UCSD-AML1 (cell line): ENCODE data around the gene BUD23.

Source experiments
- DNase-seq: peaks from one replicate; lab custom pipeline; 2025; ENCODE audit not compliant: unreplicated experiment; lab: John Stamatoyannopoulos, UW

Gene BUD23

DNA sequence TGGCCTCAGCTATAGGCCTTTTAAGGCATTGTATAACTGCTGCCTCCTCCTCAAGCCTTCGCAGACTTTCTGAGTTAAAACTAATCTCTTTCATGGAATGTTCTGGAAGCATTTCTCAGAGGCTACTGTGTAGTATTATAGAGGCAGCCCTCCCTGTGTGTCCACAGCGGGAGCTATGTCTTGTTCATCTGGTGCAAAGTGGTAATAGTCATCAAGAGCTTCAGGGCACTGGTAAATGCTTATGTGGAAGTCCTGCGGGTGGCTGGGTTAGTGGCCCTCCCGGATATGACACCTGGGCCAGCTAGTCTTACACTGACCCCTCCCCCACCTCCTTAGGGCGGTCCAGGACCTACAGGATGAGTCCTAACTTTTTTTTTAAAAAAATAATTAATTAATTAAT lies 57.4 kb downstream of the BUD23 start:
- no peak for DNase-seq

DNA sequence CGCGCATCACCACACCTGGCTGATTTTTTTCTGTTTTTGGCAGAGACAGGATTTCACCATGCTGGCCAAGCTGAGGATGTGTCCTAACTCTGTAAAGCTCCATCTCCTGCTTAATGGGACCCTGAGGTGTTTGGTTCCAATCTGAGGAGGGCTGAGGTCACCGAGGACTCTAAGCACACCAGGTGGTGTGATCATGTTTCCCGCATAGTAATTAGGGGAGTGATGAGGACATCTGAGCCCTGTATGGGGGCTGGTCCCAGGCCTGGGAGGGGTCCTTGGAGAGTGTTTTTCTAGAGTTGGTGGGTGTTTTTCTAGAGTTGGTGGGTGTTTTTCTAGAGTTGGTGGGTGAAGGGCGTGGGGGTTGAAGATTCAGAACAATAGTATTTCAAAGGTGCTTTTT lies 58.2 kb downstream of the BUD23 start:
- no peak for DNase-seq

DNA sequence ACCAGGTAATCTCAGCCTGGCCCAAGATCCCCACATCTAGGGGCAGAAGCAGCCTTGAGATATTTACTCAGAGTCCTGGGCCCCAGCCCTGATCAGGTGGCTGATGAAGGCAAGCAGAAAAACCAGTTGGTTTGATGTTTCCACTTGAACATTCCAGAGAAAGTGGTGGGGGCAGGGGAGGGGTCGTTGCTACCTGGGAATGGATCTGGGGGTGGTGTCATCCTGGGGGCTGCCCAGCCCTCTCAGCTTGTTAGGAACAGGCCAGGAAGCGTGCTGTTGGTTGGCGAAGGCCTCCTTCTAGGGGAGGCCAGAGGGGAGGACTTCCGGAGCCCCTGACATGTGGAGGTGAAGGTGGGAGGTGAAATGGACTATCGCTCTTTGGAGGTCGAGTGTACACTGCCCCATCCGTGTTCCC lies 58.9 kb downstream of the BUD23 start:
- DNase-seq, result no peak

DNA sequence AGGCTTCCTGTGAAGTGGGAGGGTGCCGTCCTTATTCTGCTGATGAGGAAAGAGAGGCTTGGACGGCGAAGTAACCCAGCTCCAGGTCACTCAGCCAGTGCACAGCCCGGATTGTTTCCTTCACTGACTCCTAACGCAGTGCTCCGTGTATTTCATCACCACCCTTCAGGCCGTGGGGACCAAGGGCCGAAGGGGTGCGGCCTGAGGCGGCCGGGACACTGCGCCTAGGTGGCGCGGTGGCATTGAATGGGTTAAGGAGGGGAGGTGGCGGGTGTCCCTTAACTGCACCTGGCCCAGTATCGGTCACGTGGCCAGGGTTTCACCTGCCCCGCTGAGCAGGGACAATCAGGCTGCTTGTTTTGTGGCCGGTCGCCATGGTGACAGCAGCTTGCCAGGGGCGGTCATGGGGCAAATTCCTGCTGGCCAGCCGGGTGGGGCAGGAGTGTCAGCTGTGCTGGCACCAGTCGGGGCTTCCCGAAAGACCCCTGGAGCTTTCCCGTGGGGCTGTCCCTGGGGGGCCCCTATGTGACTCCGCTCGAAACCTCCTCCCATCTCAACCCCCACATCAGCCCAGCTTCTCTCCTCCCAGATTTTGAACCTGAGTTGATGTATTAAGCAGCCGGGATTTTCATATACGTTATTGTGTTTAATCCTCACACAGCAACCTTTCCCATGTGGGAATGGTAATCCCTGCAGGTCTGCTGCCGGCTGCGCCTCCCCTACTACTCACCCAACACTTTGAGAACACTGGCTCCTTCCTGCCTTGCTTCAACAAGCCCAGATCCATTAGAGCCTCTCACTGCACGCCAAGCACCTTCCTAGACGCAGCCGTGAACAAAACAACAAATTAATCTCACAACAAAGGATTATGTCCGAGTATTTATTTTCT lies 59.6 kb downstream of the BUD23 start:
- no peak for DNase-seq

DNA sequence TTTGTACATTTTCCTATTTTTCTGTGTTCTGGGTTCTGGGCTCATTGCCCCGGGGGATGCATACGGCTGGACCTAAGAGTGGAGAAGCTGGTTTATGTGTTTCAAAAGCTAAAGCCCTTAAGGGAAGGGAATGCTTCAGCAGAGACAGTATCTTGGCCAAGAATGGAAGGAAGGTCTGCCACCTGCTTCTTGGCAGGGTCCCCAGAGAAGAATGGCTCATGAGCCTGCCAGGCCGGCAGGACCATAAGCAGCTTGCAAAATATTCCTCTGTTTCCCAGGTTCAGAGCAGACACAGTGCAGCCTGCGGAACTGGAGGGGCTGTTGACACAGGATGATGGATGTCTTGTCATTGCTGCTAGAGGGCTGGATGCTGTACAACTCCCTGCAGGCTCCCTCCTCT lies 63.0 kb downstream of the BUD23 start:
- DNase-seq, result no peak
